Measurements from ENCODE around the gene TFPI.

TFPI gene

DNA sequence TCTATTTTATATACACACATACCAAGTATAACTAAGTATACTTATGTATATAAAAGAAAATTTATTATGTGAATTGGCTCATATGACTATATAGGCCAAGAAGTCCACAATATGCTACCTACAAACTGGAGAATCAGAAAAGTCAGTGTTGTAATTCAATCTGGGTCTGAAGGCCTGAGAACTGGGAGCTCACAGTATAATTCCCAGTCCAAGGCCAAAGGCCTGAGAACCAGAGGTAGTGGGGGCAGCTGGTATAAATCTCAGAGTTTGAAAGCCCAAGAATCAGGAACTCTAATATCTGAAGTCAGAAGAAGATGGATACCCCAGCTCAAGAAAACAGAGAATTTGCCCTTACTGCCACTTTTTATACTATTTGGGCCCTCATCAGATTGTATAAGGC is 38.9 kb upstream of the TFPI start:
- no peak overlapping the region for H3K4me3 ChIP-seq (ENCODE audit: low read length)
- no peaks in the 10 kb centered on the region for H3K27me3 ChIP-seq (ENCODE audit: control insufficient read depth, low read length)
- H3K9me3 ChIP-seq (ENCODE audit: control insufficient read depth, insufficient read depth, low read length), result no peaks in the 10 kb centered on the region
- H3K4me1 ChIP-seq (ENCODE audit: control insufficient read depth, low read length), result no peaks in the 10 kb centered on the region
- H3F3A ChIP-seq (ENCODE audit: control insufficient read depth, insufficient read depth), result no peaks in the 10 kb centered on the region
- no peak overlapping the region for H3K4me2 ChIP-seq (ENCODE audit: low read length)
- H3K9me2 ChIP-seq (replicated peaks; ENCODE audit: control insufficient read depth, low read length), result no peaks in the 10 kb centered on the region
- H3K79me2 ChIP-seq (ENCODE audit: control insufficient read depth, low read length), result no peaks in the 10 kb centered on the region
- no peaks in the 10 kb centered on the region for H3K36me3 ChIP-seq (ENCODE audit: control insufficient read depth, low read length)
- TF ChIP-seq EZH2phosphoT487 (IDR thresholded peaks at IDR 0.05; ENCODE audit: borderline replicate concordance, low read length), result no peak
- TF ChIP-seq, protein P1, sequence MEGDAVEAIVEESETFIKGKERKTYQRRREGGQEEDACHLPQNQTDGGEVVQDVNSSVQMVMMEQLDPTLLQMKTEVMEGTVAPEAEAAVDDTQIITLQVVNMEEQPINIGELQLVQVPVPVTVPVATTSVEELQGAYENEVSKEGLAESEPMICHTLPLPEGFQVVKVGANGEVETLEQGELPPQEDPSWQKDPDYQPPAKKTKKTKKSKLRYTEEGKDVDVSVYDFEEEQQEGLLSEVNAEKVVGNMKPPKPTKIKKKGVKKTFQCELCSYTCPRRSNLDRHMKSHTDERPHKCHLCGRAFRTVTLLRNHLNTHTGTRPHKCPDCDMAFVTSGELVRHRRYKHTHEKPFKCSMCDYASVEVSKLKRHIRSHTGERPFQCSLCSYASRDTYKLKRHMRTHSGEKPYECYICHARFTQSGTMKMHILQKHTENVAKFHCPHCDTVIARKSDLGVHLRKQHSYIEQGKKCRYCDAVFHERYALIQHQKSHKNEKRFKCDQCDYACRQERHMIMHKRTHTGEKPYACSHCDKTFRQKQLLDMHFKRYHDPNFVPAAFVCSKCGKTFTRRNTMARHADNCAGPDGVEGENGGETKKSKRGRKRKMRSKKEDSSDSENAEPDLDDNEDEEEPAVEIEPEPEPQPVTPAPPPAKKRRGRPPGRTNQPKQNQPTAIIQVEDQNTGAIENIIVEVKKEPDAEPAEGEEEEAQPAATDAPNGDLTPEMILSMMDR (IDR thresholded peaks at IDR 0.05; ENCODE audit: low read depth, low read length, poor library complexity, severe bottlenecking), result no peak
- H4K20me1 ChIP-seq (ENCODE audit: control insufficient read depth, insufficient read depth, low read depth, low read length), result no peaks in the 10 kb centered on the region
- H3K27ac ChIP-seq (ENCODE audit: low read depth, low read length), result no peak overlapping the region

DNA sequence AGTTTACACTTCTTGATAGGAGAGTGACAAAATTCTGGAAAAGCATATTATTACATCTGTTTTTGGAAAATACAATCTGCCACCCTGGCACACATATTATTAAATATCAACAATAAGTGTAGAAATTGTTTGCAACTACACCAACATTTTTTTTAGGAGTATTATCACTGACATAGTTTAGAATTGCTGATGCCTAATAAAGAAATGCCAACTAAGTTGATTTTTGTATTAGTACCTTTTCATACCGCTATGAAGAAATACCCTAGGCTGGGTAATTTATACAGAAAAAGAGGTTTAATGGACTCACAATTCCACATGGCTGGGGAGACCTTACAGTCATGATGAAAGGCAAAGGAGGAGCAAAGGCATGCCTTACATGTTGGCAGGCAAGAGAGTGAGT is 35.9 kb upstream of the TFPI start:
- Histone ChIP-seq H3K4me2 (ENCODE audit: low read length) (no peak overlapping the region), H3K4me1 (ENCODE audit: control insufficient read depth, low read length) (peaks cover 4% of the 10 kb centered on the region; the same call in 1 of the 2 replicates), H3K9me2 (replicated peaks; ENCODE audit: control insufficient read depth, low read length) (no peaks in the 10 kb centered on the region), H3K4me3 (ENCODE audit: low read length) (no peak overlapping the region), H3K79me2 (ENCODE audit: control insufficient read depth, low read length) (no peaks in the 10 kb centered on the region), H3K27me3 (ENCODE audit: control insufficient read depth, low read length) (no peaks in the 10 kb centered on the region), H3F3A (ENCODE audit: control insufficient read depth, insufficient read depth) (no peaks in the 10 kb centered on the region), H3K36me3 (ENCODE audit: control insufficient read depth, low read length) (no peaks in the 10 kb centered on the region), H3K9me3 (ENCODE audit: control insufficient read depth, insufficient read depth, low read length) (no peaks in the 10 kb centered on the region), H3K27ac (ENCODE audit: low read depth, low read length) (no peak overlapping the region), H4K20me1 (ENCODE audit: control insufficient read depth, insufficient read depth, low read depth, low read length) (no peaks in the 10 kb centered on the region)
- no peak for TF ChIP-seq EZH2phosphoT487 (IDR thresholded peaks at IDR 0.05; ENCODE audit: borderline replicate concordance, low read length)
- TF ChIP-seq, protein P1 (IDR thresholded peaks at IDR 0.05; ENCODE audit: low read depth, low read length, poor library complexity, severe bottlenecking), result no peak

DNA sequence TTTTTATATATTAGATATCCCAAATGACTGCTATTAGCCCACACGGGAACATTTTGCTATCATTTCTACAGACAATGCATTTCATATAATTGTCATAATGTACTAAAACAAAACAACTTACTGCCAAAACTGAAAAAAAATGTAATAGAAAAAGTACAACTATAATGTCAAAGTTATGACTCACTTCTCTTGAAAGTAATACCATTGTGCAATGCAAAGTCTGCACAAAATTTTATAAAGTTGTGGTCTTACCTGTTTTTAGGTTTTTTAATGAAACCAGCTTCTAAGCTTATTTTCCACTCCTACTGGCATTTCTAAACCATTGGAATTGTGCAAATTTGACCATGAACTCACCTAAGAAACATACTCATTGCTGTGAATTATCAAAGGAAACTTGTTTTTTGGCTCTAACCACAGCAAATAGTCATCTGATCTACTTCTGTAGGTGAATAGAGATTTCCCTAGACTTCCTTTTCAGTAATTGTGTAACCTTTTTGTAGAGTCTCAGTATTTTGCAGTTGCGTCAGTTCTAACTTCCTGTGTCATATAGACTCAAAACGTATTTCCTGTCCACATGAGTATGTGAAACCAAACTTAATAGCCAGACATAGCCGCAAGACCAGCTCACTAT is 31.9 kb upstream of the TFPI start:
- Histone ChIP-seq H4K20me1 (ENCODE audit: control insufficient read depth, insufficient read depth, low read depth, low read length) (no peaks in the 10 kb centered on the region), H3K79me2 (ENCODE audit: control insufficient read depth, low read length) (no peaks in the 10 kb centered on the region), H3K9me2 (replicated peaks; ENCODE audit: control insufficient read depth, low read length) (no peaks in the 10 kb centered on the region), H3K4me2 (ENCODE audit: low read length) (no peak overlapping the region), H3K36me3 (ENCODE audit: control insufficient read depth, low read length) (no peaks in the 10 kb centered on the region), H3K4me3 (ENCODE audit: low read length) (no peak overlapping the region), H3K27ac (ENCODE audit: low read depth, low read length) (no peak overlapping the region), H3F3A (ENCODE audit: control insufficient read depth, insufficient read depth) (no peaks in the 10 kb centered on the region), H3K9me3 (ENCODE audit: control insufficient read depth, insufficient read depth, low read length) (no peaks in the 10 kb centered on the region), H3K27me3 (ENCODE audit: control insufficient read depth, low read length) (0 out of 2 replicates have a peak, but pooled peaks cover 3% of the 10 kb centered on the region), H3K4me1 (ENCODE audit: control insufficient read depth, low read length) (peaks cover 4% of the 10 kb centered on the region; the same call in 1 of the 2 replicates)
- TF ChIP-seq EZH2phosphoT487 (IDR thresholded peaks at IDR 0.05; ENCODE audit: borderline replicate concordance, low read length), result no peak
- TF ChIP-seq, protein P1 (IDR thresholded peaks at IDR 0.05; ENCODE audit: low read depth, low read length, poor library complexity, severe bottlenecking), result no peak
